GM12801 (cell line): ENCODE data around the gene TRIO.

Source experiments
- CTCF ChIP-seq: IDR thresholded peaks from one replicate; pipeline ENCODE4 v1.5.1; 2011; ENCODE audit warnings: control low read depth; ENCODE audit not compliant: insufficient read length; ENCODE audit errors: extremely low read depth

Gene TRIO

GRCh38 chr5:14353726-14354474, 210.8 kb downstream of the TRIO start:
- no peak for TF ChIP-seq CTCF

- TF ChIP-seq CTCF: no peak
Observed at GRCh38 chr5:14355391-14355790, 212.2 kb downstream of the TRIO start.

- no peak for TF ChIP-seq CTCF
Observed at GRCh38 chr5:14356305-14356704, 213.2 kb downstream of the TRIO start.

GRCh38 chr5:14357441-14357840, 214.3 kb downstream of the TRIO start:
- no peak for TF ChIP-seq CTCF

GRCh38 chr5:14357851-14358250, 214.7 kb downstream of the TRIO start:
- TF ChIP-seq CTCF: no peak

GRCh38 chr5:14358536-14358935, 215.4 kb downstream of the TRIO start:
- TF ChIP-seq CTCF: no peak

- TF ChIP-seq CTCF: no peak
Observed at GRCh38 chr5:14359069-14360043, 216.2 kb downstream of the TRIO start.
